ENCODE data around the gene L3MBTL3.

The L3MBTL3 gene

GRCh38 chr6:130029163-130029562 lies 10.8 kb downstream of the L3MBTL3 start:
- H3K9ac ChIP-seq (ENCODE audit: low read depth, low read length) = no peak overlapping the region
- H3K27ac ChIP-seq (ENCODE audit: low read depth, low read length) = no peak overlapping the region
- H3K36me3 ChIP-seq (ENCODE audit: insufficient read depth, low read length) = no peaks in the 10 kb centered on the region
- WGBS = 94% methylated on average over 6 of the region's 6 CpGs
- no peaks in the 10 kb centered on the region for H3K27me3 ChIP-seq (ENCODE audit: insufficient read depth, low read length)
- no peaks in the 10 kb centered on the region for H3K9me3 ChIP-seq (ENCODE audit: insufficient read depth, low read depth, low read length)
- H3K4me1 ChIP-seq (ENCODE audit: insufficient read depth, low read length) = no peaks in the 10 kb centered on the region
- no peak overlapping the region for H3K4me3 ChIP-seq (ENCODE audit: low read length)

DNA sequence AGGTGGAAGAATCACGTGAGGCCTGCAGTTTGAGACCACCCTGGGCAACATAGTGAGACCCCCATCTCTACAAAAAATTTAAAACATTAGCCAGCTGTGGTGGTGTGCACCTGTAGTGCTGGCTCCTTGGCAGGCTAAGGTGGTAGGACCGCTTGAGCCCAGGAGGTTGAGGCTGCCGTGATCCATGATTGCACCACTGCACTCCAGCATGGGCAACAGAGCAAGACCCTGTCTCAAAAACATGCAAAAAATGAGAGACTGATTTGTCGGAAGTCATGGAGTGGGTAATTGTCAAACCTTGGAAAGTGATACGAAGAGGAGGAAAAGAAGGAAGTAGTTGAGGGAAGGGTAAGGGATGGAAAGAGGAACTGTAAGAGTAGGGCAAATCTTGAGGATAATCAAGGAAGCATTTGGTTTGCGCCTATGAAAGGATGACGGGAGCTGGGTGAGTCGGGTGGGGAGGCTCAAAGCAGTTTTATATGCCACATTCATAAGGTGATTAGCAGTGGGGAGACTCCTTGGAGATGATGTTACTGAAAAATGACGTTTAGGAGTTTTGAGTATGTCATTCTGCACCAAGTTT lies 14.5 kb downstream of the L3MBTL3 start:
- Histone ChIP-seq H3K36me3 (ENCODE audit: insufficient read depth, low read length) (no peaks in the 10 kb centered on the region), H3K4me1 (ENCODE audit: insufficient read depth, low read length) (no peaks in the 10 kb centered on the region; the same call in none of the 2 replicates), H3K9me3 (ENCODE audit: insufficient read depth, low read depth, low read length) (no peaks in the 10 kb centered on the region), H3K27ac (ENCODE audit: low read depth, low read length) (no peak overlapping the region), H3K4me3 (ENCODE audit: low read length) (no peak overlapping the region), H3K27me3 (ENCODE audit: insufficient read depth, low read length) (no peaks in the 10 kb centered on the region), H3K9ac (ENCODE audit: low read depth, low read length) (no peak overlapping the region)
- WGBS = 91% methylated on average over 9 of the region's 9 CpGs

- WGBS = 94% methylated on average over 5 of the region's 5 CpGs
- H3K36me3 ChIP-seq (ENCODE audit: insufficient read depth, low read length) = no peaks in the 10 kb centered on the region
- no peak overlapping the region for H3K9ac ChIP-seq (ENCODE audit: low read depth, low read length)
- no peaks in the 10 kb centered on the region; the same call in none of the 2 replicates for H3K4me1 ChIP-seq (ENCODE audit: insufficient read depth, low read length)
- H3K4me3 ChIP-seq (ENCODE audit: low read length) = no peak overlapping the region
- no peak overlapping the region for H3K27ac ChIP-seq (ENCODE audit: low read depth, low read length)
- no peaks in the 10 kb centered on the region for H3K9me3 ChIP-seq (ENCODE audit: insufficient read depth, low read depth, low read length)
- H3K27me3 ChIP-seq (ENCODE audit: insufficient read depth, low read length) = no peaks in the 10 kb centered on the region
Measured at GRCh38 chr6:130033949-130034348, 15.6 kb downstream of the L3MBTL3 start.

DNA sequence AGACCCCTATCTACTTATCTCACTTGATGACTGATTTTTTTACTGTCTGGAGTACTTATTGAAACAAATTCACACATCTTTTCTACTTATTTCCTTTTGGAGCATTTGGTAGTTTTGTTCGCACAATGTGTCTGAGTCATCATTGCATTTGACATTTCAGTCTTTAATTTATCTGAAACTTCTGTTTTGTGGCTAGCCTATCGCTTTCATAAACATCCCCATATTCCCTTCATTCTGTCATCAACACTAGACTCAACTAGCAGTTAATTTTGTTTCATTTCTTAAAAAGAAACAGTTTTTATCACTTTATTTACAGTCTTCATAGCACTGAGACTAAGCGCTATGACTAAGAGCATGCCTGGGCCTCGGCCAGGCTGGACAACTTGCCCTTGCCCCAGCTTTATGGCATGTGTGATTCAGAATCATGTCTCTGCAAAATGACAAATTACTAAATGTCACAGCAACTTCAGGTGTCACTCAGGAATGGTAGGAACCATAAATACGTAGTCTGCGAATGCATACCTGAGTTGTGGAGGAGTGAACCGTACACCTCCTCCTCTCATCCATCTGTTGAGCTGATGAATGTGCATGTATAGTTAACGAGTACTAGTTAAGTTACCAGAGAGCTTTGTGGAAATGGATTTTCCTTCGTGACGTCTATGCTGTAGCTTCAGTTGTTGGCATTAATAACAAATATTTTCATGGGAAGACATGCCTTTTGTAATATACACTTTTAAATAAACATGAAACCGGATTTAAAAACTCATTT lies 16.2 kb downstream of the L3MBTL3 start:
- Histone ChIP-seq H3K36me3 (ENCODE audit: insufficient read depth, low read length) (no peaks in the 10 kb centered on the region), H3K27me3 (ENCODE audit: insufficient read depth, low read length) (no peaks in the 10 kb centered on the region), H3K27ac (ENCODE audit: low read depth, low read length) (no peak overlapping the region), H3K9ac (ENCODE audit: low read depth, low read length) (no peak overlapping the region), H3K4me1 (ENCODE audit: insufficient read depth, low read length) (no peaks in the 10 kb centered on the region; the same call in none of the 2 replicates), H3K4me3 (ENCODE audit: low read length) (no peak overlapping the region), H3K9me3 (ENCODE audit: insufficient read depth, low read depth, low read length) (no peaks in the 10 kb centered on the region)
- WGBS = 89% methylated on average over 10 of the region's 11 CpGs

- Histone ChIP-seq H3K27ac (ENCODE audit: low read depth, low read length) (no peak overlapping the region), H3K9ac (ENCODE audit: low read depth, low read length) (no peak overlapping the region), H3K4me3 (ENCODE audit: low read length) (no peak overlapping the region), H3K36me3 (ENCODE audit: insufficient read depth, low read length) (no peaks in the 10 kb centered on the region), H3K4me1 (ENCODE audit: insufficient read depth, low read length) (no peaks in the 10 kb centered on the region; the same call in none of the 2 replicates), H3K9me3 (ENCODE audit: insufficient read depth, low read depth, low read length) (no peaks in the 10 kb centered on the region), H3K27me3 (ENCODE audit: insufficient read depth, low read length) (no peaks in the 10 kb centered on the region)
- 47% methylated on average over 2 of the region's 2 CpGs for WGBS
Measured at GRCh38 chr6:130035211-130035610, 16.8 kb downstream of the L3MBTL3 start.

GRCh38 chr6:130037207-130037811 lies 18.9 kb downstream of the L3MBTL3 start:
- WGBS = 89% methylated on average over 1 of the region's 3 CpGs
- no peak overlapping the region for H3K9ac ChIP-seq (ENCODE audit: low read depth, low read length)
- H3K4me3 ChIP-seq (ENCODE audit: low read length) = no peak overlapping the region
- H3K4me1 ChIP-seq (ENCODE audit: insufficient read depth, low read length) = no peaks in the 10 kb centered on the region; the same call in none of the 2 replicates
- no peaks in the 10 kb centered on the region for H3K27me3 ChIP-seq (ENCODE audit: insufficient read depth, low read length)
- H3K36me3 ChIP-seq (ENCODE audit: insufficient read depth, low read length) = no peaks in the 10 kb centered on the region
- no peaks in the 10 kb centered on the region for H3K9me3 ChIP-seq (ENCODE audit: insufficient read depth, low read depth, low read length)
- no peak overlapping the region for H3K27ac ChIP-seq (ENCODE audit: low read depth, low read length)

GRCh38 chr6:130041594-130041993 lies 23.2 kb downstream of the L3MBTL3 start:
- H3K27ac ChIP-seq (ENCODE audit: low read depth, low read length) = no peak overlapping the region
- no peaks in the 10 kb centered on the region; the same call in 1 of the 2 replicates for H3K4me1 ChIP-seq (ENCODE audit: insufficient read depth, low read length)
- no peak overlapping the region for H3K4me3 ChIP-seq (ENCODE audit: low read length)
- no peaks in the 10 kb centered on the region for H3K36me3 ChIP-seq (ENCODE audit: insufficient read depth, low read length)
- no peaks in the 10 kb centered on the region for H3K27me3 ChIP-seq (ENCODE audit: insufficient read depth, low read length)
- H3K9ac ChIP-seq (ENCODE audit: low read depth, low read length) = no peak overlapping the region
- H3K9me3 ChIP-seq (ENCODE audit: insufficient read depth, low read depth, low read length) = no peaks in the 10 kb centered on the region

- H3K4me3 ChIP-seq (ENCODE audit: low read length) = no peak overlapping the region
- H3K27me3 ChIP-seq (ENCODE audit: insufficient read depth, low read length) = no peaks in the 10 kb centered on the region
- H3K9me3 ChIP-seq (ENCODE audit: insufficient read depth, low read depth, low read length) = no peaks in the 10 kb centered on the region
- H3K9ac ChIP-seq (ENCODE audit: low read depth, low read length) = no peak overlapping the region
- H3K36me3 ChIP-seq (ENCODE audit: insufficient read depth, low read length) = no peaks in the 10 kb centered on the region
- H3K27ac ChIP-seq (ENCODE audit: low read depth, low read length) = no peak overlapping the region
- H3K4me1 ChIP-seq (ENCODE audit: insufficient read depth, low read length) = no peaks in the 10 kb centered on the region; the same call in 1 of the 2 replicates
- 92% methylated on average over 4 of the region's 4 CpGs for WGBS
Measured at GRCh38 chr6:130043344-130043743, 25.0 kb downstream of the L3MBTL3 start.

- Histone ChIP-seq H3K9me3 (ENCODE audit: insufficient read depth, low read depth, low read length) (no peaks in the 10 kb centered on the region), H3K36me3 (ENCODE audit: insufficient read depth, low read length) (peaks cover 7% of the 10 kb centered on the region), H3K9ac (ENCODE audit: low read depth, low read length) (no peak overlapping the region), H3K4me3 (ENCODE audit: low read length) (no peak overlapping the region), H3K4me1 (ENCODE audit: insufficient read depth, low read length) (no peaks in the 10 kb centered on the region; the same call in 1 of the 2 replicates), H3K27me3 (ENCODE audit: insufficient read depth, low read length) (no peaks in the 10 kb centered on the region), H3K27ac (ENCODE audit: low read depth, low read length) (no peak overlapping the region)
- WGBS = 87% methylated on average over 2 of the region's 2 CpGs
Measured at GRCh38 chr6:130045622-130046021, 27.2 kb downstream of the L3MBTL3 start.

GRCh38 chr6:130046671-130047070 lies 28.3 kb downstream of the L3MBTL3 start:
- H3K9ac ChIP-seq (ENCODE audit: low read depth, low read length) = no peak overlapping the region
- no peaks in the 10 kb centered on the region for H3K9me3 ChIP-seq (ENCODE audit: insufficient read depth, low read depth, low read length)
- peaks cover 16% of the 10 kb centered on the region for H3K36me3 ChIP-seq (ENCODE audit: insufficient read depth, low read length)
- H3K4me3 ChIP-seq (ENCODE audit: low read length) = no peak overlapping the region
- H3K4me1 ChIP-seq (ENCODE audit: insufficient read depth, low read length) = no peaks in the 10 kb centered on the region; the same call in 1 of the 2 replicates
- WGBS = no CpG with 5 or more reads among the region's 1 CpG
- H3K27me3 ChIP-seq (ENCODE audit: insufficient read depth, low read length) = no peaks in the 10 kb centered on the region
- H3K27ac ChIP-seq (ENCODE audit: low read depth, low read length) = no peak overlapping the region

Data from HUES64 (cell line).